HCT116 (cell line): ENCODE data around the gene IGFLR1. TPM values are rescaled to one million over a fixed set of nuclear protein-coding genes. Genes with fewer than 3 reads are reported as not detected.

Experiments
- ATAC-seq: fragments of 200-7000 bp; cut with Tn5 transposase; 2 replicates; pipeline ENCODE4 v1.9.1; 2020; ENCODE audit warnings: mild to moderate bottlenecking, moderate library complexity
- BruUV-seq: library from RNA; stranded (reverse); fragments of 400-500 nt; replicated peaks from 2 replicates; lab custom pipeline; 2021; lab: Mats Ljungman, UMichigan
- CTCF ChIA-PET: fragments of 300-600 bp; sonication (Branson Sonifier 250); formaldehyde crosslinking; loops from one replicate; lab custom pipeline; 2021; ENCODE audit warnings: antibody characterized with exemption; lab: Charles Lee
- POLR2A ChIA-PET: fragments of 300-600, 350-600 bp; sonication (Branson Sonifier 250); formaldehyde crosslinking; loops from one replicate; lab custom pipeline; 2021; ENCODE audit warnings: antibody characterized with exemption; lab: Charles Lee
- RAD21 ChIA-PET, 2 experiments: fragments of 300-600 bp; sonication (Branson Sonifier 250); formaldehyde crosslinking; loops; one replicate each; lab custom pipeline; 2023; ENCODE audit warnings: low total read pairs in 2 of 2; ENCODE audit not compliant: uncharacterized antibody in 2 of 2, unreplicated experiment in 2 of 2, low non-redundant PET in 1 of 2; lab: Charles Lee
- DNase-seq: peaks from one replicate; pipeline ENCODE4 v3.0.0-alpha.2; 2010; ENCODE audit warnings: low read depth, low spot score
- H2AFZ ChIP-seq: fragments of 200-600 bp; shearing (Covaris generic), sonication (generic); 2 replicates; pipeline ENCODE4 v1.6.1; 2017; ENCODE audit warnings: low read depth, mixed run types, mixed read lengths, antibody characterized with exemption, low read length; ENCODE audit not compliant: poor library complexity, severe bottlenecking
- H3K27ac ChIP-seq: 2 replicates; pipeline ENCODE4 v1.5.1; 2012; ENCODE audit warnings: low read depth, low read length
- H3K27me3 ChIP-seq: fragments of 200-600 bp; sonication (generic); 2 replicates; pipeline ENCODE4 v1.6.1; 2016; ENCODE audit warnings: mixed run types, low read length, mixed read lengths; ENCODE audit not compliant: insufficient read depth
- H3K36me3 ChIP-seq, 2 experiments: fragments of 200-500 bp in 1 of 2; fragments of 200-600 bp in 1 of 2; sonication (Bioruptor generic) in 1 of 2; sonication (generic) in 1 of 2; 2 replicates each; pipeline versions ENCODE4 v1.5.1 to v1.6.1; 2014 to 2016; ENCODE audit warnings: low read length in 2 of 2, inconsistent platforms in 1 of 2, mixed read lengths in 1 of 2, mixed run types in 1 of 2; ENCODE audit not compliant: insufficient read depth in 2 of 2, control insufficient read depth in 1 of 2
- H3K4me1 ChIP-seq, 2 experiments: fragments of 200-600 bp in 1 of 2; sonication (generic) in 1 of 2; 2 replicates each; pipeline versions ENCODE4 v1.5.1 to v1.6.1; 2012 to 2017; ENCODE audit warnings: low read length in 2 of 2, inconsistent platforms in 1 of 2, mild to moderate bottlenecking in 1 of 2, mixed read lengths in 1 of 2, mixed run types in 1 of 2, moderate library complexity in 1 of 2; ENCODE audit not compliant: insufficient read depth in 2 of 2, control insufficient read depth in 1 of 2
- H3K4me2 ChIP-seq: fragments of 200-600 bp; sonication (generic); 2 replicates; pipeline ENCODE4 v1.6.1; 2017; ENCODE audit warnings: mixed run types, low read length, mixed read lengths
- H3K4me3 ChIP-seq, 2 experiments: fragments of 200-600 bp in 1 of 2; sonication (generic) in 1 of 2; replicated peaks in 1 of 2; 2 replicates each; pipeline ENCODE4 v1.5.1; 2011 to 2016; ENCODE audit warnings: low read length in 2 of 2, control low read depth in 1 of 2, low read depth in 1 of 2, mild to moderate bottlenecking in 1 of 2, mixed read lengths in 1 of 2, mixed run types in 1 of 2
- H3K79me2 ChIP-seq: fragments of 200-600 bp; sonication (generic); 2 replicates; pipeline ENCODE4 v1.6.1; 2017; ENCODE audit warnings: mild to moderate bottlenecking, mixed run types, low read length, moderate library complexity, mixed read lengths; ENCODE audit not compliant: insufficient read depth
- H3K9ac ChIP-seq: fragments of 200-600 bp; sonication (generic); 2 replicates; pipeline ENCODE4 v1.6.1; 2016; ENCODE audit warnings: low read length, mixed read lengths
- H3K9me2 ChIP-seq: fragments of 200-600 bp; sonication (generic), shearing (Covaris generic); 2 replicates; pipeline ENCODE4 v1.6.1; 2017; ENCODE audit warnings: mixed run types, mild to moderate bottlenecking, moderate library complexity; ENCODE audit not compliant: insufficient read depth
- H3K9me3 ChIP-seq, 2 experiments: fragments of 200-500 bp in 1 of 2; fragments of 200-600 bp in 1 of 2; sonication (Bioruptor generic) in 1 of 2; sonication (generic) in 1 of 2; 2 replicates each; pipeline ENCODE4 v1.6.1; 2014 to 2017; ENCODE audit warnings: low read length in 2 of 2, mixed read lengths in 2 of 2, inconsistent platforms in 1 of 2, low read depth in 1 of 2, mild to moderate bottlenecking in 1 of 2, mixed run types in 1 of 2, moderate library complexity in 1 of 2; ENCODE audit not compliant: control insufficient read depth in 1 of 2, insufficient read depth in 1 of 2
- H4K20me1 ChIP-seq: fragments of 200-600 bp; sonication (generic), shearing (Covaris generic); 2 replicates; pipeline ENCODE4 v1.6.1; 2017; ENCODE audit warnings: mixed run types, mild to moderate bottlenecking, moderate library complexity; ENCODE audit not compliant: insufficient read depth
- CBX3 ChIP-seq: IDR thresholded peaks from 2 replicates; pipeline ENCODE4 v1.6.1; 2012; ENCODE audit warnings: low read depth
- CEBPB ChIP-seq: IDR thresholded peaks from 2 replicates; pipeline ENCODE4 v1.6.1; 2012; ENCODE audit warnings: low read depth
- EZH2phosphoT487 ChIP-seq: fragments of 200-600 bp; IDR thresholded peaks from 2 replicates; pipeline ENCODE4 v1.6.1; 2018; ENCODE audit warnings: antibody characterized with exemption, borderline replicate concordance
- POLR2A ChIP-seq: IDR thresholded peaks from 2 replicates; pipeline ENCODE4 v1.7.0; 2011; ENCODE audit warnings: borderline replicate concordance; ENCODE audit not compliant: insufficient read depth, insufficient read length; ENCODE audit errors: extremely low read depth
- ZFX ChIP-seq: fragments of 450-650 bp; IDR thresholded peaks from 2 replicates; pipeline ENCODE4 v1.6.1; 2017
- ZNF274 ChIP-seq: fragments of 200-500 bp; sonication (Bioruptor generic); IDR thresholded peaks from 2 replicates; pipeline ENCODE4 v1.6.1; 2014; ENCODE audit warnings: mild to moderate bottlenecking, low read depth, low read length, inconsistent platforms
- intact Hi-C: fragments of 100-400 bp; cut with micrococcal nuclease; formaldehyde crosslinking; loops from 2 replicates; pipeline ENCODE4 v1.10.0; 2022
- total RNA-seq: library from RNA; stranded (reverse); gene quantifications from one replicate; pipeline ENCODE4 v1.2.1, GENCODE V29; 2021; ENCODE audit not compliant: unreplicated experiment
- TF ChIP-seq, protein P1 (sequence below): IDR thresholded peaks from 2 replicates; pipeline ENCODE4 v1.6.1; 2012

IGFLR1 gene
- total RNA-seq, 1 experiment from 2014 or later: 8.3 TPM

DNA sequence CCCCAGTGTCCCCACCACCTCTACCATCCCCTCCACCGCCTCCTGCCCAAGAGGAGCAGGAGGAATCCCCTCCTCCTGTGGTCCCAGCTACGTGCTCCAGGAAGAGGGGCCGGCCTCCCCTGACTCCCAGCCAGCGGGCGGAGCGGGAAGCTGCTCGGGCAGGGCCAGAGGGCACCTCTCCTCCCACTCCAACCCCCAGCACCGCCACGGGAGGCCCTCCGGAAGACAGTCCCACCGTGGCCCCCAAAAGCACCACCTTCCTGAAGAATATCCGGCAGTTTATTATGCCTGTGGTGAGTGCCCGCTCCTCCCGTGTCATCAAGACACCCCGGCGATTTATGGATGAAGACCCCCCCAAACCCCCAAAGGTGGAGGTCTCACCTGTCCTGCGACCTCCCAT is 21.6 kb downstream of the IGFLR1 start:
- peaks cover 13 to 23% of the 10 kb centered on the region in 2 experiments for H3K4me1 ChIP-seq
- BruUV-seq: no TSS peak
- RAD21 ChIA-PET: no interaction called here
- no peak overlapping the region for H3K27ac ChIP-seq
- no peak overlapping the region for H2AFZ ChIP-seq
- H3K4me2 ChIP-seq: no peak overlapping the region
- peaks cover 37% of the 10 kb centered on the region for H3K79me2 ChIP-seq
- TF ChIP-seq POLR2A (no peak), EZH2phosphoT487 (no peak), ZFX (no peak), CEBPB (no peak), CBX3 (no peak), ZNF274 (no peak)
- TF ChIP-seq, all 23 proteins: peak for 0
- ChIA-PET POLR2A (interaction anchor here (1.7 kb wide), 1 partner anchor 28 kb away, joined by 3 read pairs; the partner anchor contains the start of gene LIN37), CTCF (no interaction called here)
- Histone ChIP-seq H3K36me3 (peaks cover 42 to 44% of the 10 kb centered on the region in 2 experiments; a peak in 3 of 4 replicates), H3K9me3 (no peaks in the 10 kb centered on the region), H3K9ac (no peak overlapping the region), H3K9me2 (no peaks in the 10 kb centered on the region), H3K27me3 (no peaks in the 10 kb centered on the region), H3K4me3 (no peak overlapping the region), H4K20me1 (no peaks in the 10 kb centered on the region)
- intact Hi-C loops: no loop called here
- DNase-seq: no peak
- ATAC-seq: no peak

- Histone ChIP-seq H3K9ac (no peak overlapping the region), H2AFZ (no peak overlapping the region), H3K4me1 (peaks cover 16 to 28% of the 10 kb centered on the region in 2 experiments), H3K9me2 (no peaks in the 10 kb centered on the region), H4K20me1 (no peaks in the 10 kb centered on the region), H3K27me3 (no peaks in the 10 kb centered on the region), H3K4me2 (no peak overlapping the region), H3K9me3 (no peaks in the 10 kb centered on the region), H3K4me3 (no peak overlapping the region), H3K79me2 (peaks cover 40% of the 10 kb centered on the region), H3K36me3 (peaks cover 37 to 39% of the 10 kb centered on the region in 2 experiments; a peak in 3 of 4 replicates), H3K27ac (no peak overlapping the region)
- ChIA-PET POLR2A (interaction anchor here (1.7 kb wide), 1 partner anchor 28 kb away, joined by 3 read pairs; the partner anchor contains the start of gene LIN37), RAD21 (no interaction called here), CTCF (no interaction called here)
- DNase-seq: no peak
- ATAC-seq: no peak
- TF ChIP-seq, protein P1, sequence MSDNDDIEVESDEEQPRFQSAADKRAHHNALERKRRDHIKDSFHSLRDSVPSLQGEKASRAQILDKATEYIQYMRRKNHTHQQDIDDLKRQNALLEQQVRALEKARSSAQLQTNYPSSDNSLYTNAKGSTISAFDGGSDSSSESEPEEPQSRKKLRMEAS: no peak
- BruUV-seq: no TSS peak
- intact Hi-C loops: no loop called here
These were observed 22.1 kb downstream of the IGFLR1 start for GRCh38 chr19:35720163-35720524.
